Tibial artery (tissue), 4 donors: ENCODE measurements around the gene HIGD1A.

ENCODE experiments used
- DNase-seq, 2 donors: peaks; one replicate each; pipeline ENCODE4 v3.0.0-alpha.2; 2019
- H3K27ac ChIP-seq, 2 donors: fragments of 200-600 bp; sonication (generic) in 1 of 2; 1 replicate in 1 of 2; 2 replicates in 1 of 2; pipeline ENCODE4 v1.5.1; 2018 to 2019; ENCODE audit warnings: mild to moderate bottlenecking in 1 of 2
- H3K27me3 ChIP-seq, 2 donors: fragments of 200-600 bp; sonication (generic) in 1 of 2; one replicate each; pipeline versions ENCODE4 v1.5.1 to v1.6.0; 2016 to 2019
- H3K36me3 ChIP-seq, 3 donors: fragments of 200-600 bp; sonication (generic) in 2 of 3; one replicate each; pipeline ENCODE4 v1.5.1; 2016 to 2019; ENCODE audit warnings: mild to moderate bottlenecking in 2 of 3
- H3K4me1 ChIP-seq, 4 donors: fragments of 200-600 bp; sonication (generic) in 2 of 4; 1 replicate in 3 of 4; 2 replicates in 1 of 4; pipeline ENCODE4 v1.5.1; 2016 to 2019
- H3K4me3 ChIP-seq, 2 donors: fragments of 200-600 bp; sonication (generic) in 1 of 2; 1 replicate in 1 of 2; 2 replicates in 1 of 2; pipeline ENCODE4 v1.5.1; 2018 to 2019; ENCODE audit warnings: mild to moderate bottlenecking in 2 of 2
- H3K9me3 ChIP-seq, 3 donors: fragments of 200-600 bp; sonication (generic) in 1 of 3; one replicate each; pipeline ENCODE4 v1.5.1; 2016 to 2019
- intact Hi-C: fragments of 100-400 bp; cut with DNase I; formaldehyde crosslinking; loops from one replicate; pipeline ENCODE4 v1.15.0; 2023; ENCODE audit warnings: low total_unique reads
- TF ChIP-seq, protein P1 (sequence below), 2 experiments: fragments of 200-600 bp in 1 of 2; fragments of 450-650 bp in 1 of 2; IDR thresholded peaks; one replicate each; pipeline ENCODE4 v1.5.1; 2017 to 2019; ENCODE audit warnings: antibody characterized with exemption in 2 of 2, mild to moderate bottlenecking in 1 of 2, moderate library complexity in 1 of 2

Gene HIGD1A

DNA sequence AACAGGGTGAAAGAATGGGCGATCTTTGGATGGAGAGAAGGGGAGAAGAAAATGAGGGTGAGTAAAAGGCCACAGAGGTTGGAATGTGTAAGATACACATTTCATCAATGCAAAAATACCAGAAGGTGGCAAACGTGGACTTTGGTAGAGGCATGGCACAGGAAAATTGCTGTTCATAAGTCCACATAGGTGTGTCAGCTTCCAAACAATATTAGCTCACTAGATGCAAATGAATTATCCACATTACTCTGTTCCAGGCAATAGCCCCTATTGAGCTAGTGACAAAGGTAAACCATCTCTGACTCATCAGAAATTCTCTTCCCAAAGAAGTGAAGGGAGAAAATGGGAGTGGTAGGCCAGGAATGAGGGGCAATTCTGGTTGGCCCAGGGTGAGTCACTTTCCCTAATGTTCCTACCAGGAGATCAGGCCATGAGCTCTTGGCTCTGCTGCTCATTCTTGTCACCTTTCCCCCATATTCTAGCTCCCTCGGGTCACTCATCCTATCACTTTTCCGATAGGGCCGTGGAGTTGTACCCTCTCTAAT lies 24.9 kb upstream of the HIGD1A start:
- TF ChIP-seq, protein P1, sequence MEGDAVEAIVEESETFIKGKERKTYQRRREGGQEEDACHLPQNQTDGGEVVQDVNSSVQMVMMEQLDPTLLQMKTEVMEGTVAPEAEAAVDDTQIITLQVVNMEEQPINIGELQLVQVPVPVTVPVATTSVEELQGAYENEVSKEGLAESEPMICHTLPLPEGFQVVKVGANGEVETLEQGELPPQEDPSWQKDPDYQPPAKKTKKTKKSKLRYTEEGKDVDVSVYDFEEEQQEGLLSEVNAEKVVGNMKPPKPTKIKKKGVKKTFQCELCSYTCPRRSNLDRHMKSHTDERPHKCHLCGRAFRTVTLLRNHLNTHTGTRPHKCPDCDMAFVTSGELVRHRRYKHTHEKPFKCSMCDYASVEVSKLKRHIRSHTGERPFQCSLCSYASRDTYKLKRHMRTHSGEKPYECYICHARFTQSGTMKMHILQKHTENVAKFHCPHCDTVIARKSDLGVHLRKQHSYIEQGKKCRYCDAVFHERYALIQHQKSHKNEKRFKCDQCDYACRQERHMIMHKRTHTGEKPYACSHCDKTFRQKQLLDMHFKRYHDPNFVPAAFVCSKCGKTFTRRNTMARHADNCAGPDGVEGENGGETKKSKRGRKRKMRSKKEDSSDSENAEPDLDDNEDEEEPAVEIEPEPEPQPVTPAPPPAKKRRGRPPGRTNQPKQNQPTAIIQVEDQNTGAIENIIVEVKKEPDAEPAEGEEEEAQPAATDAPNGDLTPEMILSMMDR (IDR thresholded peaks at IDR 0.05), result no peak
- H3K9me3 ChIP-seq, result no peaks in the 10 kb centered on the region
- intact Hi-C loops, result no loop called here
- no peak for DNase-seq
- no peaks in the 10 kb centered on the region for H3K36me3 ChIP-seq
- no peaks in the 10 kb centered on the region for H3K27me3 ChIP-seq
- no peak overlapping the region for H3K27ac ChIP-seq
- peaks cover 0 to 10% (median 2%) of the 10 kb centered on the region in 4 donors for H3K4me1 ChIP-seq
- no peak overlapping the region for H3K4me3 ChIP-seq

DNA sequence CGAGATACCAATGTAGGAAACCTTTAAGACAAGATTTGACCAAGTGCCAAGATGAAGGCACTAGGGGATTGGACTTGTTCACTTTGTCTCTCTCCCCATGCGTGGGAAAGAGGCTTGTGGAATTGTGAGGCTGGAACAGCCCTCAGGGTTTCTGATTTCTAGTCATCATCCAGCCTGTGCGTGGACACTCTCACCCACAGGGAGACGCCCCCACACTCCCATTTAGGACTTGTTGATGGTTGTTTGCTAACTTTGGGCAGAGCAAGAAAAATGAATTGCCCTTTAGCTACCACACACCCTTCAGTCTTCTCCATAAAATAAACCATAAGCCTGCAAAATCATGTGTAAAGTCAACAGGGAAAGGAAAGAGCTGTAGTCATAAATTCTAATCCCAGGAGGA lies 23.4 kb upstream of the HIGD1A start:
- Histone ChIP-seq H3K4me1 (peaks cover 0 to 10% (median 2%) of the 10 kb centered on the region in 4 donors), H3K27ac (no peak overlapping the region), H3K36me3 (no peaks in the 10 kb centered on the region), H3K4me3 (no peak overlapping the region), H3K27me3 (no peaks in the 10 kb centered on the region), H3K9me3 (no peaks in the 10 kb centered on the region)
- no peak for DNase-seq
- TF ChIP-seq, protein P1 (IDR thresholded peaks at IDR 0.05), result no peak
- intact Hi-C loops, result no loop called here

DNA sequence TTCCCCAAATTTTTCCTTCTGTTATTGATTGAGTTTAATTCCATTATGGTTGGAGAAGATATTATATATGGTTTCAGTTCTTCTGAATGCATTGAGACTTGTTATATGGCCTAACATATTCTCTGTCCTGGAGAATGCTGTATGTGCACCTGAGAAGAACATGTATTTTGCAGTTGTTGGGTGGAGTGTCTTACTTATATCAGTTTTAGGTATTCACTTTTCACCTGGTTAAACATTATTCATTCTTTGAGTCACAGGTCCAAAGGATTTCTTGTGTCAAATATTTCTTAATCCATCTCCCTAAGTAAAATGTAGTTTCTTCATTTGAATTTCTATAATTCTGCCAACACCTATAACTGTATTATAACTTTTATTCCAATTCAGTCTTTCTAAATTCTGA lies 22.7 kb upstream of the HIGD1A start:
- H3K4me3 ChIP-seq, result no peak overlapping the region
- no peaks in the 10 kb centered on the region for H3K36me3 ChIP-seq
- peaks cover 0 to 10% (median 2%) of the 10 kb centered on the region in 4 donors for H3K4me1 ChIP-seq
- no peak overlapping the region for H3K27ac ChIP-seq
- TF ChIP-seq, protein P1 (IDR thresholded peaks at IDR 0.05), result no peak
- no peak for DNase-seq
- intact Hi-C loops, result no loop called here
- no peaks in the 10 kb centered on the region for H3K27me3 ChIP-seq
- no peaks in the 10 kb centered on the region for H3K9me3 ChIP-seq

DNA sequence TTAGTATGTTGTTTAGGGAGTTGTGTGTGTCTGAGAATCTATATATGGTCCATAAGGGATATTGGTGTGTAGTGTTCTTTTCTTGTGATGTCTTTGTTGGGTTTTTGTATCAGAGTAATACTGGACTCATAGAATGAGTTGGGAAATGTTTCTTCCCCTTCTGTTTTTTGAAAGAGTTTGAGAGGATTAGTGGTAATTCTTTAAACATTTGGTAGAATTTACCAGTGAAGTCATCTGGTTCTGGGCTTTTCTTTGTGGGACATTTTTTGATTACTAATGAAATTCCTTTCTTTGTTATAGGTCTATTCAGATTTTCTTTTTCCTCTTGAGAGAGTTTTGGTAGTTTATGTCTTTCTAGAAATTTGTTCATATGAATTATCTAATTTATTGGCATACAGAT lies 21.9 kb upstream of the HIGD1A start:
- no peaks in the 10 kb centered on the region for H3K9me3 ChIP-seq
- no peak for DNase-seq
- TF ChIP-seq, protein P1 (IDR thresholded peaks at IDR 0.05), result no peak
- H3K27me3 ChIP-seq, result no peaks in the 10 kb centered on the region
- H3K4me3 ChIP-seq, result no peak overlapping the region
- no peak overlapping the region for H3K27ac ChIP-seq
- H3K36me3 ChIP-seq, result no peaks in the 10 kb centered on the region
- peaks cover 0 to 4% (median 2%) of the 10 kb centered on the region in 4 donors for H3K4me1 ChIP-seq
- intact Hi-C loops, result no loop called here

DNA sequence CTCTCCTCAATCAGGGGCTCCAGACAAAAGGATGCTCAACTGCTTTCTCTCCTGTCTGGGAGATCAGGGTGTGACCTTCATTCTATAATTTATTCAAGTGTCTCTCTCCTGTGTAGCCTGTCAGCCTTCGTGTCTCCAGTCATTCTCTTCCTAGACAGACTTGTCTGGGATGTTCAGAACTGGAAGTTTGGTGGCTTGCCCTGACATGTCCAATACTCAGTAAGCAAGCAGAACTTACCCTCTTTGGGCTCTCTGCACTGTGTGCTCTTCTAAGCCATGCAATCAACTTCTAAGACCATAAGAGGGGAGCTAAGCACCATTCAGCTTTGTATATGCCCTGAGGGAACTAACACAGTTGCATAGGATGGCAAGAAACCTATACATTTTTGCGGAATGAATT lies 19.1 kb upstream of the HIGD1A start:
- no peak overlapping the region for H3K4me3 ChIP-seq
- no peaks in the 10 kb centered on the region for H3K36me3 ChIP-seq
- H3K27ac ChIP-seq, result no peak overlapping the region
- TF ChIP-seq, protein P1 (IDR thresholded peaks at IDR 0.05), result no peak
- no peak for DNase-seq
- H3K27me3 ChIP-seq, result no peaks in the 10 kb centered on the region
- H3K4me1 ChIP-seq, result peaks cover 0 to 8% (median 3%) of the 10 kb centered on the region in 4 donors
- H3K9me3 ChIP-seq, result no peaks in the 10 kb centered on the region
- intact Hi-C loops, result no loop called here

DNA sequence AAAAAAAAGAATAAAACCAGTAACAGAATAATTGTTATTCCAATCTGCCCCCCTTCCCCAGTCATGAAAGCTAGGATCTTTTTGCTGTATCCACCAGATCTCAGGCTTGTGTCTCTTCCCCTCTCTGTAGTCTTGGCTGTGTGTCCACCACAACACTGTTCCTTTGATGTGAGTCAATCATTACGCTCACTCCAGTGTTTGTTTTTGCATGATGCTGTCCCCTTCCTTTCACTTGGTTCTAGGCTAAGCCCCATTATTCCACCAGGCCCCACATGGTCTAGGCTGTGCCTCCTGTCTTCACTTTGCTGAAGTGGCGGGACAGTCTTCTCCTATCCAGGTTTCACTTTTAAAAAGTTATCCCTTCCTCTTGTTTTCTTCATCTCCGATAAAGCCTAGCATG lies 18.5 kb upstream of the HIGD1A start:
- H3K9me3 ChIP-seq, result no peaks in the 10 kb centered on the region
- H3K4me3 ChIP-seq, result no peak overlapping the region
- H3K27ac ChIP-seq, result no peak overlapping the region
- TF ChIP-seq, protein P1 (IDR thresholded peaks at IDR 0.05), result no peak
- intact Hi-C loops, result no loop called here
- no peaks in the 10 kb centered on the region for H3K36me3 ChIP-seq
- H3K4me1 ChIP-seq, result peaks cover 0 to 8% (median 3%) of the 10 kb centered on the region in 4 donors
- DNase-seq, result no peak
- no peaks in the 10 kb centered on the region for H3K27me3 ChIP-seq
